Trophoblast cell (in vitro differentiated cells and primary cell): ENCODE data around the gene THAP4.

Experiments used
- DNase-seq, 2 donors: peaks; one replicate each; pipeline ENCODE4 v3.0.0-alpha.2; 2016
- H2AFZ ChIP-seq: 2 replicates; pipeline ENCODE4 v1.6.1; 2013; ENCODE audit warnings: low read length, moderate library complexity, mild to moderate bottlenecking; ENCODE audit not compliant: insufficient read depth, poor library complexity
- H2AK5ac ChIP-seq: 2 replicates; pipeline ENCODE4 v1.6.1; 2013; ENCODE audit warnings: mild to moderate bottlenecking, low read length
- H2BK120ac ChIP-seq: 2 replicates; pipeline ENCODE4 v1.6.1; 2013; ENCODE audit warnings: low read length, mild to moderate bottlenecking, moderate library complexity; ENCODE audit not compliant: insufficient read depth, poor library complexity
- H2BK12ac ChIP-seq: 2 replicates; pipeline ENCODE4 v1.6.1; 2013; ENCODE audit warnings: mild to moderate bottlenecking, low read length, moderate library complexity
- H2BK5ac ChIP-seq: 2 replicates; pipeline ENCODE4 v1.6.1; 2013; ENCODE audit warnings: low read length, low read depth, moderate library complexity, mild to moderate bottlenecking; ENCODE audit not compliant: poor library complexity
- H3K14ac ChIP-seq: 2 replicates; pipeline ENCODE4 v1.6.1; 2013; ENCODE audit warnings: mild to moderate bottlenecking, low read length
- H3K18ac ChIP-seq: 2 replicates; pipeline ENCODE4 v1.6.1; 2013; ENCODE audit warnings: mild to moderate bottlenecking, low read length
- H3K23ac ChIP-seq: 2 replicates; pipeline ENCODE4 v1.6.1; 2013; ENCODE audit warnings: low read length
- H3K27ac ChIP-seq: 2 replicates; pipeline ENCODE4 v1.5.1; 2013; ENCODE audit warnings: low read depth, mild to moderate bottlenecking, inconsistent platforms, low read length, moderate library complexity
- H3K27me3 ChIP-seq: 2 replicates; pipeline ENCODE4 v1.6.1; 2013; ENCODE audit warnings: inconsistent platforms, mild to moderate bottlenecking, low read length, moderate library complexity; ENCODE audit not compliant: insufficient read depth
- H3K36me3 ChIP-seq, 2 experiments: 1 replicate in 1 of 2; 2 replicates in 1 of 2; pipeline ENCODE4 v1.6.1; 2013; ENCODE audit warnings: low read length in 2 of 2, mild to moderate bottlenecking in 2 of 2, moderate library complexity in 1 of 2; ENCODE audit not compliant: insufficient read depth in 2 of 2, control insufficient read depth in 1 of 2
- H3K4ac ChIP-seq: 2 replicates; pipeline ENCODE4 v1.6.1; 2013; ENCODE audit warnings: low read depth, mild to moderate bottlenecking, low read length, moderate library complexity
- H3K4me1 ChIP-seq, 2 experiments: 1 replicate in 1 of 2; 2 replicates in 1 of 2; pipeline ENCODE4 v1.6.1; 2013; ENCODE audit warnings: low read length in 2 of 2, mild to moderate bottlenecking in 2 of 2, moderate library complexity in 1 of 2; ENCODE audit not compliant: insufficient read depth in 2 of 2, control insufficient read depth in 1 of 2
- H3K4me2 ChIP-seq: 2 replicates; pipeline ENCODE4 v1.6.1; 2013; ENCODE audit warnings: inconsistent platforms, mild to moderate bottlenecking, low read length, moderate library complexity
- H3K4me3 ChIP-seq: 2 replicates; pipeline ENCODE4 v1.5.1; 2013; ENCODE audit warnings: mild to moderate bottlenecking, low read depth, low read length, inconsistent platforms
- H3K79me1 ChIP-seq: one replicate; pipeline ENCODE4 v1.6.1; 2013; ENCODE audit warnings: low read length
- H3K79me2 ChIP-seq: 2 replicates; pipeline ENCODE4 v1.6.1; 2013; ENCODE audit warnings: low read length, mild to moderate bottlenecking; ENCODE audit not compliant: control insufficient read depth, insufficient read depth, poor library complexity
- H3K9ac ChIP-seq: 2 replicates; pipeline ENCODE4 v1.6.1; 2013; ENCODE audit warnings: mild to moderate bottlenecking, low read length
- H3K9me3 ChIP-seq: 2 replicates; pipeline ENCODE4 v1.6.1; 2013; ENCODE audit warnings: low read depth, mild to moderate bottlenecking, control low read depth, inconsistent platforms, low read length; ENCODE audit not compliant: insufficient read depth
- H4K12ac ChIP-seq: 2 replicates; pipeline ENCODE4 v1.6.1; 2013; ENCODE audit warnings: low read depth, mild to moderate bottlenecking, low read length, moderate library complexity
- H4K8ac ChIP-seq: 2 replicates; pipeline ENCODE4 v1.6.1; 2013; ENCODE audit warnings: low read depth, mild to moderate bottlenecking, low read length, moderate library complexity
- H4K91ac ChIP-seq: one replicate; pipeline ENCODE4 v1.6.1; 2013; ENCODE audit warnings: low read depth, mild to moderate bottlenecking, low read length, moderate library complexity
- WGBS: extraction: QIAGEN DNeasy Blood & Tissue Kit; methylation state at CpG from one replicate; pipeline ENCODE4 v1.1.7; 2013; ENCODE audit warnings: missing lambda C conversion rate; ENCODE audit not compliant: insufficient read length, insufficient coverage; ENCODE audit errors: extremely low coverage; 5-methylcytosine and 5-hydroxymethylcytosine counted together

Gene THAP4

DNA sequence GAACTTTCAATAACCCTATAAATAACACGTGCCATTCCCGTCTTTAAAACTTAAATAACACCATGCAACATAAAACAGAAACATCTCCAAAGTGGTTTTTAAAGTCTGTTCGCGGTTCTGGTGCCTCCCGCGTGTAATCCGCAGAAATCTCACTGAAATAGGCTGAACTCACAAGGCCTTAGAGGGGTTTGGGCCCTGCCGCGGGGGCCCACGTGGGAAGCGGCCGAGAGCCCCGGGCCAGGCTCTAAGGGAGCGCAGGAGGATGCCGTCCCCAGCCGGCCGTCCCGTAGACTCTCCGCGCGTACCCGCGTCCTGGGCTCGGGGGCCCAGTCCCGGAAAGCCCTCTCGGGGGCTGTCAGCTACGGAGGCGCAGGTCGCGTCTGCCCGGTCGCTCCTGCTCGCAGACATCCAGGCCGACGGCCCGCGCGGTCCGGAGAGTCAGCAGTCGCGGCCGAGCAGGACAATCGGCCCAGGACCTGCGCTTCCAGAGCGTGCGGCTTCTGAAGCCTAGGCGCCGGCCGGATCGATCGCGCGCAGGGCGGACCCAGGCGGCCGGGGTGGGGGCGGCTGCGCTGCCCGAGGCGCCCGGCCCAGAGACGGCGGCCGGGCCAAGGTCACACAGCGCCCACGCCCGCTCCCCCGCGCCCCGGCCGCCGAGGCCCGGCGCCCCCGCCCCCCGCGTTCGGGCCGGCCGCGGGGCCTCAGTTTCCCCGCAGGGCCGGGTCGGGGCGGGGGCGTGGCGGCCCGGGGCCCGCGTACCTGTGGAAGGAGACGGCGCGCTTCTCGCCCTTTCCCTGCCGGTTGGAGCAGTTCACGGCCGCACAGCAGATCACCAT, 558 bp downstream of the THAP4 start:
- peaks cover 15% of the 10 kb centered on the region for H3K79me2 ChIP-seq
- peaks cover 11% of the 10 kb centered on the region for H3K79me1 ChIP-seq
- no peak overlapping the region for H2BK12ac ChIP-seq
- no peaks in the 10 kb centered on the region for H3K27me3 ChIP-seq
- peak overlapping the region; percentile 70 for H3K9ac ChIP-seq
- H3K4me1 ChIP-seq = peaks cover 3 to 6% of the 10 kb centered on the region in 2 experiments
- DNase-seq = peak; percentile 22 to 58
- H4K12ac ChIP-seq = peak overlapping the region; percentile 63
- peak overlapping the region; percentile 97 for H3K4me3 ChIP-seq
- WGBS = no CpG with 5 or more reads among the region's 97 CpGs
- peak overlapping the region; percentile 94 for H3K4me2 ChIP-seq
- peak overlapping the region; percentile 73 for H4K8ac ChIP-seq
- H3K9me3 ChIP-seq = peaks cover 3% of the 10 kb centered on the region
- peak overlapping the region; percentile 16 for H3K4ac ChIP-seq
- peak overlapping the region; percentile 84 for H3K14ac ChIP-seq
- peak overlapping the region; percentile 79 for H3K18ac ChIP-seq
- H2BK5ac ChIP-seq = peak overlapping the region; percentile 63
- H4K91ac ChIP-seq = peak overlapping the region; percentile 74
- no peak overlapping the region for H2AK5ac ChIP-seq
- H3K27ac ChIP-seq = peak overlapping the region; percentile 96
- H2BK120ac ChIP-seq = peak overlapping the region; percentile 5
- H2AFZ ChIP-seq = peak overlapping the region; percentile 76
- peaks cover 29 to 36% of the 10 kb centered on the region in 2 experiments for H3K36me3 ChIP-seq
- no peak overlapping the region for H3K23ac ChIP-seq

DNA sequence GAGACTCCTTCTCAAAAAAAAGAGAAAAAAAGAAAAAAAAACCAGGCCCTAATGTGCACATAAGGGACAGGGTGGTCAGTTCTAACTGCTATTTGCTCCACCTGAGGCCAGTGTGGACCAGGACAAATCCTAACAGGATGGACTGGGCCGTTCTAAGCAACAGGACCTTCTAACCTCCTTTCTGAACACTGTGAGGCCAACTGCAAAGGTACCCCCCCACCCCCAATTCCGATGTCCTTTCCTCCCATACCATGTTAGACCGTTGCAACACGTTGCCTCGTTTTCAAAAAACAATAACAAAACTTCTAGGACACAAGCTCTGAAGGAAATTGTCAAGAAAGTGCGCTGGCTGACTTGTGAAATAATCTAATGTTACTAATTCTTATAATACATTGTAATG, 1.2 kb downstream of the THAP4 start:
- H3K9me3 ChIP-seq = peaks cover 3% of the 10 kb centered on the region
- H2BK5ac ChIP-seq = no peak overlapping the region
- H3K79me2 ChIP-seq = peaks cover 15% of the 10 kb centered on the region
- H3K9ac ChIP-seq = no peak overlapping the region
- H3K36me3 ChIP-seq = peaks cover 30 to 39% of the 10 kb centered on the region in 2 experiments
- DNase-seq = peak in 1 of 2 donors; percentile 12
- peak overlapping the region; percentile 94 for H3K4me2 ChIP-seq
- no peak overlapping the region for H4K91ac ChIP-seq
- H2BK12ac ChIP-seq = no peak overlapping the region
- no peak overlapping the region for H3K14ac ChIP-seq
- H3K4ac ChIP-seq = peak overlapping the region; percentile 53
- H3K18ac ChIP-seq = no peak overlapping the region
- no peak overlapping the region for H3K27ac ChIP-seq
- no peak overlapping the region for H2AK5ac ChIP-seq
- H2AFZ ChIP-seq = no peak overlapping the region
- peak overlapping the region; percentile 79 for H3K23ac ChIP-seq
- H3K4me3 ChIP-seq = no peak overlapping the region
- peaks cover 11% of the 10 kb centered on the region for H3K79me1 ChIP-seq
- WGBS = no CpG with 5 or more reads among the region's 6 CpGs
- no peak overlapping the region for H4K8ac ChIP-seq
- H4K12ac ChIP-seq = no peak overlapping the region
- H3K4me1 ChIP-seq = peaks cover 3 to 6% of the 10 kb centered on the region in 2 experiments
- H2BK120ac ChIP-seq = no peak overlapping the region
- H3K27me3 ChIP-seq = no peaks in the 10 kb centered on the region

DNA sequence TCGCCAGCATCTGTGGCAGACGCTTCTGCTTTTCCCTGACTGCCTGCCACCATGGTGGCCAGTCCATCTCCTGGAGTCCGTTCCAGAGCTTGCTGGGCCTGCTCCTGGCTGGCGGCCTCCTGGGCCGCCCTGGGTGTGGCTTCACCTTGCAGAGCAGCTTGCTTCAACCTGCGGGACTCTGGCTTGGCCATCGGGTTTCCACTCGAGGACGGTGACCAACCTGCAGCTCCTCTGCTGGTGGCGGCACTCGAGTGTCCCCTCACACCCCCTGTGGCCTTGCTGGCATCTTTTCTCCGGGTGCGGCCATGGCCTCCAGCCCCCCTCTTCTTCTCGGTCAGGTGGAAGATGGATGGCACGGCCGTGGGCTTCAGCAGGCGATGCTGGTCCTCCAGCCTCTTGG, 3.4 kb downstream of the THAP4 start:
- H2BK12ac ChIP-seq = no peak overlapping the region
- H2AK5ac ChIP-seq = no peak overlapping the region
- no peak overlapping the region for H2BK5ac ChIP-seq
- WGBS = no CpG with 5 or more reads among the region's 17 CpGs
- no peak for DNase-seq
- H4K8ac ChIP-seq = no peak overlapping the region
- peaks cover 3% of the 10 kb centered on the region in 2 experiments for H3K4me1 ChIP-seq
- peaks cover 2% of the 10 kb centered on the region for H3K9me3 ChIP-seq
- no peak overlapping the region for H3K4me2 ChIP-seq
- H3K36me3 ChIP-seq = peaks cover 24 to 31% of the 10 kb centered on the region in 2 experiments
- no peak overlapping the region for H3K14ac ChIP-seq
- no peak overlapping the region for H2BK120ac ChIP-seq
- no peak overlapping the region for H2AFZ ChIP-seq
- H3K4ac ChIP-seq = no peak overlapping the region
- no peak overlapping the region for H3K27ac ChIP-seq
- no peak overlapping the region for H4K12ac ChIP-seq
- H3K9ac ChIP-seq = no peak overlapping the region
- no peak overlapping the region for H4K91ac ChIP-seq
- H3K79me2 ChIP-seq = peaks cover 15% of the 10 kb centered on the region
- peaks cover 11% of the 10 kb centered on the region for H3K79me1 ChIP-seq
- H3K27me3 ChIP-seq = no peaks in the 10 kb centered on the region
- no peak overlapping the region for H3K4me3 ChIP-seq
- no peak overlapping the region for H3K18ac ChIP-seq
- H3K23ac ChIP-seq = no peak overlapping the region

DNA sequence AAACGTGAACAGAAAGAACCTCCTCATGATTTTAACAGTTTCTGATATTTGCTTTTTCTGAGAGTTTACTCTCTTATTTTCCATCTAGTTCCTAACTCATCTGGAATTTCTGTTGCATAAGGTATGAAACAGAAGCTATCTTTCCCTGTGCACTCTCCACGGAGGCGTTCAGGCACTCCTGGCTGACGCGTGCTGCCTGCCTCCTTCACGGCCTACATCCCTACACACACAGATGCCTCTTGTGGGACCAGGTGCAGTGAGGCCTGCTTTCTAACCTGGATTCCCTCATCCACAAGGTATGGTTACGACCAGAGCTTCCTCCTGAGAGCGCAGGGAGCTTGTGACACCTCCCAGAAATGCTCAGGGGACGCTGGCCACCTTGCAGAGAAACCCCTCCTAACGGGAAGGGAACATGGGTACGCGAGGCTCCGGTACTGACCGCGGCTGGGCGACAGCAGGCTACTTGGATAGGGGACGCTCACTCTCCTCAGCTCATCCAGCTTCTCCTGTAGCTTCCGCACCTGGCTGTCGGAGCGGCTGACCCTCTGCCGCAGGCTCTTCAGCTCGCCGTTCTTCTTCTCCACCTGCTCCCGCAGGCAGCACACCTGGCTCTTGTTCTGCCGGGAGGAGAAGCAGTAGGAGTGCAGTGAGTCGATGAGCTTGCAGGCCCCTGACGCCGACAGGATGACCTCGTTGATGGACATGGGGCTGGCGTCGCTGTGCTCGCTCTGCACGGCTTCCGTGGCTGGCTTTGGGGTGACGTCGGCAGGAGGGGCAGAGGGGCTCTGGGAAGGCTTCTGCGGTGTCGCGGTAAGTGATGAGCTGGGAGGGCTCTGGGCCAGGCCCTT, 4.3 kb downstream of the THAP4 start:
- Histone ChIP-seq H2BK5ac (no peak overlapping the region), H3K9me3 (peaks cover 2% of the 10 kb centered on the region), H2BK120ac (no peak overlapping the region), H3K9ac (no peak overlapping the region), H3K27me3 (no peaks in the 10 kb centered on the region), H4K91ac (no peak overlapping the region), H3K79me1 (peaks cover 9% of the 10 kb centered on the region), H3K14ac (no peak overlapping the region), H3K23ac (no peak overlapping the region), H3K36me3 (peaks cover 25 to 31% of the 10 kb centered on the region in 2 experiments), H3K79me2 (peaks cover 12% of the 10 kb centered on the region), H2AK5ac (no peak overlapping the region), H3K4me2 (no peak overlapping the region), H3K4me3 (no peak overlapping the region), H4K8ac (no peak overlapping the region), H2AFZ (no peak overlapping the region), H3K18ac (no peak overlapping the region), H3K4me1 (peaks cover 3% of the 10 kb centered on the region in 2 experiments), H2BK12ac (no peak overlapping the region), H3K27ac (no peak overlapping the region), H4K12ac (no peak overlapping the region), H3K4ac (no peak overlapping the region)
- WGBS = no CpG with 5 or more reads among the region's 39 CpGs
- no peak for DNase-seq
